Measurements from ENCODE around the gene CDADC1. TPM values are rescaled to one million over a fixed set of nuclear protein-coding genes. Genes with fewer than 3 reads are reported as not detected.

The CDADC1 gene
- polyA plus RNA-seq, 1 donor from 2014 or later = 11.6 TPM

GRCh38 chr13:49221590-49221965 lies 26.1 kb upstream of the CDADC1 start:
- H3F3A ChIP-seq (ENCODE audit: insufficient read depth, low read length, poor library complexity, severe bottlenecking) = no peaks in the 10 kb centered on the region
- no peak overlapping the region for H3K9ac ChIP-seq (ENCODE audit: low read length)
- H3K27me3 ChIP-seq (ENCODE audit: insufficient read depth, low read depth, low read length) = peaks cover 70% of the 10 kb centered on the region
- H3K36me3 ChIP-seq (ENCODE audit: insufficient read depth, low read length) = no peaks in the 10 kb centered on the region
- no peaks in the 10 kb centered on the region for H4K20me1 ChIP-seq (ENCODE audit: insufficient read depth)
- TF ChIP-seq RAD21 (conservative IDR thresholded peaks at IDR 0.05) = no peak
- no peak for TF ChIP-seq REST (IDR thresholded peaks at IDR 0.05; ENCODE audit: borderline replicate concordance)
- no peak for TF ChIP-seq MXI1 (conservative IDR thresholded peaks at IDR 0.05; ENCODE audit: poor library complexity, severe bottlenecking)
- TF ChIP-seq EP300 (conservative IDR thresholded peaks at IDR 0.05; ENCODE audit: poor library complexity, severe bottlenecking) = no peak
- TF ChIP-seq POLR2AphosphoS5 (IDR thresholded peaks at IDR 0.05) = no peak
- no peak for TF ChIP-seq SMC3 (conservative IDR thresholded peaks at IDR 0.05; ENCODE audit: poor library complexity)
- no peak for TF ChIP-seq TAF1 (IDR thresholded peaks at IDR 0.05; ENCODE audit: low read depth)
- no peak for TF ChIP-seq CTCF (IDR thresholded peaks at IDR 0.05; ENCODE audit: poor library complexity, severe bottlenecking)
- TF ChIP-seq EZH2 (IDR thresholded peaks at IDR 0.05; ENCODE audit: borderline replicate concordance, insufficient read depth, low read length, poor library complexity, severe bottlenecking) = no peak
- no peak overlapping the region for H3K27ac ChIP-seq (ENCODE audit: low read length)
- no peaks in the 10 kb centered on the region for H3K9me3 ChIP-seq (ENCODE audit: low read length)
- H2AFZ ChIP-seq (ENCODE audit: low read depth, low read length) = no peak overlapping the region
- H3K4me2 ChIP-seq (ENCODE audit: low read length) = no peak overlapping the region
- no peaks in the 10 kb centered on the region for H3K9me2 ChIP-seq (ENCODE audit: insufficient read depth, low read length)
- no peaks in the 10 kb centered on the region for H3K79me2 ChIP-seq (replicated peaks; ENCODE audit: insufficient read depth, low read length)
- H3K4me3 ChIP-seq (ENCODE audit: low read length) = no peak overlapping the region

- Histone ChIP-seq H4K20me1 (ENCODE audit: insufficient read depth) (no peaks in the 10 kb centered on the region), H3K27ac (ENCODE audit: low read length) (no peak overlapping the region), H3K36me3 (ENCODE audit: insufficient read depth, low read length) (no peaks in the 10 kb centered on the region), H3K9ac (ENCODE audit: low read length) (no peak overlapping the region), H3K9me3 (ENCODE audit: low read length) (no peaks in the 10 kb centered on the region), H3F3A (ENCODE audit: insufficient read depth, low read length, poor library complexity, severe bottlenecking) (no peaks in the 10 kb centered on the region), H3K9me2 (ENCODE audit: insufficient read depth, low read length) (no peaks in the 10 kb centered on the region), H3K4me2 (ENCODE audit: low read length) (no peak overlapping the region), H3K4me3 (ENCODE audit: low read length) (no peak overlapping the region), H2AFZ (ENCODE audit: low read depth, low read length) (no peak overlapping the region), H3K79me2 (replicated peaks; ENCODE audit: insufficient read depth, low read length) (no peaks in the 10 kb centered on the region), H3K27me3 (ENCODE audit: insufficient read depth, low read depth, low read length) (peaks cover 36% of the 10 kb centered on the region)
- TF ChIP-seq MXI1 (conservative IDR thresholded peaks at IDR 0.05; ENCODE audit: poor library complexity, severe bottlenecking) (no peak), TAF1 (IDR thresholded peaks at IDR 0.05; ENCODE audit: low read depth) (no peak), POLR2AphosphoS5 (IDR thresholded peaks at IDR 0.05) (no peak), REST (IDR thresholded peaks at IDR 0.05; ENCODE audit: borderline replicate concordance) (no peak), CTCF (IDR thresholded peaks at IDR 0.05; ENCODE audit: poor library complexity, severe bottlenecking) (no peak), EZH2 (IDR thresholded peaks at IDR 0.05; ENCODE audit: borderline replicate concordance, insufficient read depth, low read length, poor library complexity, severe bottlenecking) (no peak), RAD21 (conservative IDR thresholded peaks at IDR 0.05) (no peak), EP300 (conservative IDR thresholded peaks at IDR 0.05; ENCODE audit: poor library complexity, severe bottlenecking) (no peak), SMC3 (conservative IDR thresholded peaks at IDR 0.05; ENCODE audit: poor library complexity) (no peak)
Observed at GRCh38 chr13:49225223-49226042, 22.3 kb upstream of the CDADC1 start.

Measured in neural cell (in vitro differentiated cells).